Measurements from ENCODE around the gene FGF7. TPM values are rescaled to one million over a fixed set of nuclear protein-coding genes. Genes with fewer than 3 reads are reported as not detected.
A peak's percentile ranks its signal among the peaks of the same experiment; 100 is the strongest.
"Not testable (repeated sequence)": the region's sequence is repeated elsewhere in the genome, so short reads cannot be mapped to it uniquely, and the experiment has no call there.

The FGF7 gene, protein sequence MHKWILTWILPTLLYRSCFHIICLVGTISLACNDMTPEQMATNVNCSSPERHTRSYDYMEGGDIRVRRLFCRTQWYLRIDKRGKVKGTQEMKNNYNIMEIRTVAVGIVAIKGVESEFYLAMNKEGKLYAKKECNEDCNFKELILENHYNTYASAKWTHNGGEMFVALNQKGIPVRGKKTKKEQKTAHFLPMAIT
- not detected for polyA plus RNA-seq (2012; ENCODE audit: low read depth, missing spikeins)

DNA sequence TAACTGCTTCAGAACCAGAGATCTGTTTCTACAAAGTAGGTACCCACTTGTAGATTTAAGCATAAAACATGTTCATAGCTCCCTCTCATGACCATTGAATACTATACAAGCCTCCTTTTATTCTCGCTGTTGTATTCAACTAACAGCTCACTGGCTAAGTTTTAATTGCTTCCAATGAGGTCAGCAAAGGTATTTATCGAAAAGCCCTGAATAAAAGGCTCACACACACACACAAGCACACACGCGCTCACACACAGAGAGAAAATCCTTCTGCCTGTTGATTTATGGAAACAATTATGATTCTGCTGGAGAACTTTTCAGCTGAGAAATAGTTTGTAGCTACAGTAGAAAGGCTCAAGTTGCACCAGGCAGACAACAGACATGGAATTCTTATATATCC, at the start of gene FGF7:
FGF7 (plus strand) TSS at position 222 of the 400 bp plus-strand sequence. CDS start 1,056 bp downstream, outside the sequence.
- FAIRE-seq (no peak), DNase-seq (ENCODE audit: insufficient read length, low spot score) (no peak)
- TF ChIP-seq TAF1 (IDR thresholded peaks at IDR 0.05; ENCODE audit: low read depth, low read length) (no peak), SPI1 (IDR thresholded peaks at IDR 0.05; ENCODE audit: low read depth, low read length) (no peak), POLR2A (IDR thresholded peaks at IDR 0.05; ENCODE audit: low read depth, low read length) (no peak), POLR2AphosphoS5 (IDR thresholded peaks at IDR 0.05; ENCODE audit: low read depth, low read length) (no peak), POU2F2 (IDR thresholded peaks at IDR 0.05; ENCODE audit: low read depth, low read length) (no peak), PAX5 (IDR thresholded peaks at IDR 0.05; ENCODE audit: insufficient read depth, low read length, severe bottlenecking) (no peak)

DNA sequence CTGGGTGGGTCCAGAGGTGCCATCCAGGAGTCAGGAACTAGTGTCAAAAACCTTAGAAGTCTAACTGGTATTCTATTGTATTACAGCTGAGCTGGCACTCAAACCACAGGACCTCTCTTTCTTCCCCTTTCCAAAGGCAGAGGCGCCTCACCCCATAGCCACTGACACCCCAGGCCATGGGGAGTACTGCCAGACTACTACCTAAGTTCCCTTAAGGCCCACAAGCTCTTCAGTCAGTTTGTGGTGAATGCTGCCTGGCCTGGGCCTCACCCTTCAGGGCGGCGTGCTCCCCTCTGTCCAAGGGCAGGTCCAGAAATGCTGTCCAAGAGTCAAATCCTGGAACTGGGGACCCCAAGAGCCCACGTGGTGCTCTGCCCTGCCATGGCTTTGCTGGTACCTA, 43.0 kb upstream of the FGF7 start:
- TF ChIP-seq SPI1 (IDR thresholded peaks at IDR 0.05; ENCODE audit: low read depth, low read length) (no peak), PAX5 (IDR thresholded peaks at IDR 0.05; ENCODE audit: insufficient read depth, low read length, severe bottlenecking) (no peak)
- DNase-seq (ENCODE audit: insufficient read length, low spot score): no peak

DNA sequence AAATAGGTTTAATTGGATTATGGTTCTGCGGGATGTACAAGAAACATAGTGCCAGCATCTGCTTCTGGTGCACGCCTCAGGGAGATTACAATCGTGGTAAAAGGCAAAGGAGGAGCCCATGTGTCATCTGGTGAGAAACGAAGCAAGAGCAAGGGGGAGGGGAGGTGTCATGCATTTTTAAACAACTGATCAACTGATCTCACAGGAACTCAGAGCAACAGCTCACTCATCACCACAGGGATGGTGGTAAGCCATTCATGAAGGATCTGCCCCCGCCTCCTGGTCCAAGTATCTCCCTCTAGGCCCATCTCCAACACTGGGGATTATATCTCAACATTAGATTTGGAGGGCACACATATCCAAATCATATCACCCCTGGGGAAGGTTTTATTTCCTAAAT, 42.1 kb upstream of the FGF7 start:
- FAIRE-seq: no peak
- no peak for DNase-seq (ENCODE audit: insufficient read length, low spot score)
- TF ChIP-seq TAF1 (IDR thresholded peaks at IDR 0.05; ENCODE audit: low read depth, low read length) (no peak), PAX5 (IDR thresholded peaks at IDR 0.05; ENCODE audit: insufficient read depth, low read length, severe bottlenecking) (no peak), POLR2AphosphoS5 (IDR thresholded peaks at IDR 0.05; ENCODE audit: low read depth, low read length) (no peak), POU2F2 (IDR thresholded peaks at IDR 0.05; ENCODE audit: low read depth, low read length) (no peak), POLR2A (IDR thresholded peaks at IDR 0.05; ENCODE audit: low read depth, low read length) (no peak), SPI1 (IDR thresholded peaks at IDR 0.05; ENCODE audit: low read depth, low read length) (no peak)

More for the DNA sequence above, 43.0 kb upstream of the FGF7 start:
- FAIRE-seq: no peak

DNA sequence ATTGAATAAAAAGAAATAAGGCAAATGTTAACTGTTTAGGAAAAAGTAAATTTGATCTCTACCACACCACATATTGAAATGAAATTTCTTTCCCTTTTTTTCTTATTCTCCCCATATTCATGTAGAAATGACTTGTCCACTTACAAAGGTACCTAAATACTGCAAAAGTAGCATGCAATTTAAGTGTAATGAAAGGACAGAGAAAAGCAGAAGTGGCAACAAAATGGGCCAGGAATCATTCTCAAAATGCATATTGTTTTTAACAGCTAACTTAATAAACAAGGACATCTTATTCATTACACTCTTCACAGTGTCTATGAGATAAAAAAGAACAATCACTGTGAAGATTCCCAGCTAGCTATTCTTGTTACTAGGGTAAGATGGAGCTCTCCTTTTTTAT, 40.6 kb upstream of the FGF7 start:
- no peak for TF ChIP-seq POU2F2 (IDR thresholded peaks at IDR 0.05; ENCODE audit: low read depth, low read length)
- TF ChIP-seq SPI1 (IDR thresholded peaks at IDR 0.05; ENCODE audit: low read depth, low read length): peak; percentile 52; the same call in 1 of the 2 replicates
- TF ChIP-seq POLR2AphosphoS5 (IDR thresholded peaks at IDR 0.05; ENCODE audit: low read depth, low read length): no peak
- TF ChIP-seq TAF1 (IDR thresholded peaks at IDR 0.05; ENCODE audit: low read depth, low read length): no peak
- DNase-seq (ENCODE audit: insufficient read length, low spot score) (no peak), FAIRE-seq (no peak)

DNA sequence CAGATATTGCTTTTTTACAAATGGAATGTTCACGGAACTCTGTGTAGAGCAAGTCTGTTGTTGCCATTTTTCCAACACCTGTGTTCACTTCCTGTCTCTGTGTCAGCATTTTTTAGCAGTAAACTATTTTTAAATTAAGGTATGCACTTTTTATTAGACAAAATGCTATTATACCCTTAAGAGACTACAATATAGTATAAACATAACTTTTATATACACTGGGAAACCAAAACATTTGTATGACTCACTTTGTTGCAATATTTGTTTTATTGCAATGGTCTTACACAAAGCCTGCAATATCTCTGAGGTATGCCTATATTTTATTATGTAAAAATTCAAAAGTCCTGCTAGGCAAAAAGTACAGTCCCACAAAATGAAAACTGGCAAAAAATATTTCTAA, 39.8 kb upstream of the FGF7 start:
- TF ChIP-seq TAF1 (IDR thresholded peaks at IDR 0.05; ENCODE audit: low read depth, low read length) (no peak), POU2F2 (IDR thresholded peaks at IDR 0.05; ENCODE audit: low read depth, low read length) (no peak)
- DNase-seq (ENCODE audit: insufficient read length, low spot score) (no peak), FAIRE-seq (no peak)

DNA sequence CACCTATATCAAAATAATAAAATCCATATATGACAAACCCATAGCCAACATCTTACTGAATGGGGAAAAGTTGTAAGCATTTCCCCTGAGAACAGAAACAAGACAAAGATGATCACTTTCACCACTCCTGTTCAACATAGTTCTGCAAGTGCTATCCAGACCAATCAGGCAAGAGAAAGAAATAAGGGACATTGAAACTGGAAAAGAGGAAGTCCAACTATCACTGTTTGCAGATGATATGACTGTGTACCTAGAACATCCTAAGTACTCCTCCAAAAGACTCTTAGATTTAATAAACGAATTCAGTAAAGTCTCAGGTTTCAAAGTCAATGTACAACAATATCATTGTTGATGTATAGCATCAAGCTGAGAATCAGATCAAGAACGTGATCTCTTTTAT, 35.6 kb upstream of the FGF7 start:
- TF ChIP-seq POLR2A (IDR thresholded peaks at IDR 0.05; ENCODE audit: low read depth, low read length) (no peak), SPI1 (IDR thresholded peaks at IDR 0.05; ENCODE audit: low read depth, low read length) (peak; percentile 87)
- DNase-seq (ENCODE audit: insufficient read length, low spot score) (no peak), FAIRE-seq (no peak)

DNA sequence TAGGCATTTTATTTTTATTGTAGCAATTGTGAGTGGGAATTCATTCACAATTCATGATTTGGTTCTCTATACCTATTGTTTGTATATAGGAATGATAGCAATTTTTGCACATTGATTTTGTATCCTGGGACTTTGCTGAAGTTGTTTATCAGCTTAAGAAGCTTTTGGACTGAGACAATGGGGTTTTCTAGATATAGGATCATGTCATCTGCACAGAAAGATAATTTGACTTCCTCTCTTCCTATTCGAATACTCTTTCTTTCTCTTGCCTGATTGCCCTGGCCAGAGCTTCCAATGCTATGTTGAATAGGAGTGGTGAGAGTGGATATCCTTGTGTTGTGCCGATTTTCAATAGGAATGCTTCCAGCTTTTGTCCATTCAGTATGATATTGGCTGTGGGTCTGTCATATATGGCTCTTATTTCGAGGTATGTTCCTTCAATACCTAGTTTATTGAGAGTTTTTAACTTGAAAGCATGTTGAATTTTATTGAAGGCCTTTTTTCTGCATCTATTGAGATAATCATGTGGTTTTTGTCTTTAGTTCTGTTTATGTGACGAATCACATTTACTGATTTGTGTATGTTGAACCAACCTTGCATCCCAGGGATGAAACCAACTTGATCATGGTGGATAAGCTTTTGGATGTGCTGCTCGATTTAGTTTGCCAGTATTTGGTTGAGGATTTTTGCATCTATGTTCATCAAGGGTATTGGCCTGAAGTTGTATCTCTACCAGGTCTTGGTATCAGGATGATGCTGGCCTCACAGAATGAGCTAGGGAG, 20.3 kb upstream of the FGF7 start:
- not testable (repeated sequence) for FAIRE-seq; DNase-seq (ENCODE audit: insufficient read length, low spot score)

DNA sequence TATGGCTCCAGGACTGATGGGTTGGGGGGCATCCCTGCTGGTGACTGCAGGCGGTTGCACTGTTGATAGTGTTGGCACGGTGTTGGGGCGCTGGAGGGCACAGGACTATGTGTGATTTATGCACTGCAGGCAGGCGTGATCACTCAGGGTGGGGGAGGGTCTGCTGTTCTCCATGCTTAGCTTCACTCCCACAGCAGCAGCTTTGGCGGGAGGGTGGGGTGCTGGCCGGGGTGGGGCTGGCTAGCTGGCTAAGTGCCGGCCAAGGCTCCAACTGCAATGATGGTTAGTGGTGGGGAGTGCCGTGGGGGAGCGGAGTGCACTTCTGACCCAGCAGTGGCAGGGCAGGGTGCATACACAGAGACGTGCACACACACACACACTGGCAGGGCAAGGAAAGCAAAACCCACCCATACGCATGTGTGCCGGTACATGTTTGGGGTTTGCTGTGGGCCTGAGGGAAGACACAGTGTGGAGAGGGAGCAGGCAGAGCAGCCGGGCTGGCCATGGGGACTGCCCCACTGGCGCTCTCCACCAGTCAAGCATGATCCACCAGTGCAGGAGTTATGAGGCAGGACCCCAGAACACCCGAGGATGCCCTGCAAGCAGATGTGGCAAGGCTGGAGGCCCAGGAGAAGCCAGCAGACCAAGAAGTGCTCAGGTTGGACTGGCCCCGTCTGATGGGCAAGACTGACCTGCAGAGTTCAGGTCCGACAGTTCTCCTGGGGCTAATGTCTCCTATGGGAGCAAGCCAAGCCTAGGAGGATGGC, 16.5 kb upstream of the FGF7 start:
- no peak for FAIRE-seq
- no peak for TF ChIP-seq SPI1 (IDR thresholded peaks at IDR 0.05; ENCODE audit: low read depth, low read length)
- no peak for DNase-seq (ENCODE audit: insufficient read length, low spot score)

DNA sequence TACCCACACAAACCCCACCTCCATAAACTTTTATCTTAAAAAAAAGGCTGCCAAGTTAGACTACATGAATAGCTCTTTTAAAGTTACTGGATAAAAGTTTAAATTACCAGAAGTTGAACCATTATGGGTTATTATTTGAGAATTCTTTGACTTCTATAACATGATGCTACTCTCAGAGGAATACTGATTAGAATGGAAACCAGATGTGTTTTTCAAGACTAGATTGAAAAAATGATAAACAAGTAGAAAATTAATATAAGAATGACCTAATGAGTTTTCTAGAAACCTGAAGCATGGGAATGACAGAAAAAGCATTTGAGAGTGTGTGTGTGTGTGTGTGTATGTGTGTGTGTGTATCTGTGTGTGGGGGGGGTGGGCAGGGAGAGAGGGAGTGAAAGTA, 12.4 kb upstream of the FGF7 start:
- DNase-seq (ENCODE audit: insufficient read length, low spot score): no peak
- TF ChIP-seq PAX5 (IDR thresholded peaks at IDR 0.05; ENCODE audit: insufficient read depth, low read length, severe bottlenecking) (no peak), SPI1 (IDR thresholded peaks at IDR 0.05; ENCODE audit: low read depth, low read length) (no peak), POLR2AphosphoS5 (IDR thresholded peaks at IDR 0.05; ENCODE audit: low read depth, low read length) (no peak), POLR2A (IDR thresholded peaks at IDR 0.05; ENCODE audit: low read depth, low read length) (no peak), TAF1 (IDR thresholded peaks at IDR 0.05; ENCODE audit: low read depth, low read length) (no peak), POU2F2 (IDR thresholded peaks at IDR 0.05; ENCODE audit: low read depth, low read length) (no peak)
- FAIRE-seq: no peak

DNA sequence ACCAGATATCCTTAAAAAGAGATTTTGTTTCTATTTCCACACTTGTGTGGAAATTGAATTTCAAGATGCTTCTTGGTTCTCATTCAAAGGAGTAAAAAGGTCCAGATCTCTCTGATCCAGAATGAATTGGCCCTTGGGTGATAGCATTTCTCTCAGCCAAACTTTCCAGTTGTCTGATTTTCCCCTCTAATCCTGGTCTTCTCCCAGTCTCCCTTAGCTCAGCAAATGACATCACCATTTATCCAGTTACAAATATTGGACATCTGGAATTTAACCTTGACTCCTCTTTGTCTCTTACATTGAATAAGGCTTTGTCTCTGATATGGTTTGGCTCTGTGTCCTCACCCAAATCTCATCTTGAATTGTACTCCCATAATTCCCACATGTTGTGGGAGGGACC, 10.2 kb upstream of the FGF7 start:
- TF ChIP-seq POLR2AphosphoS5 (IDR thresholded peaks at IDR 0.05; ENCODE audit: low read depth, low read length) (no peak), SPI1 (IDR thresholded peaks at IDR 0.05; ENCODE audit: low read depth, low read length) (no peak), PAX5 (IDR thresholded peaks at IDR 0.05; ENCODE audit: insufficient read depth, low read length, severe bottlenecking) (no peak)
- no peak for DNase-seq (ENCODE audit: insufficient read length, low spot score)
- FAIRE-seq: no peak

Data from GM12891 (cell line).